Endothelial cell of umbilical vein (primary cell): ENCODE results near the gene CORO7. TPM values are rescaled to one million over a fixed set of nuclear protein-coding genes. Genes with fewer than 3 reads are reported as not detected.

Experiments
- BruUV-seq: library from RNA; stranded (reverse); fragments of 400-500 nt; replicated peaks from 2 replicates; lab custom pipeline; 2021; lab: Mats Ljungman, UMichigan
- CTCF ChIA-PET: fragments of 300-600, 350-600 bp; sonication (Branson Sonifier 250); formaldehyde crosslinking; loops from one replicate; lab custom pipeline; 2021; ENCODE audit warnings: antibody characterized with exemption, inconsistent platforms; lab: Charles Lee
- POLR2A ChIA-PET: fragments of 300-600, 350-600 bp; sonication (Branson Sonifier 250); formaldehyde crosslinking; loops from one replicate; lab custom pipeline; 2021; ENCODE audit warnings: antibody characterized with exemption, inconsistent platforms; lab: Charles Lee
- DNase-seq: peaks from one replicate; pipeline ENCODE4 v3.0.0-alpha.2; 2011; ENCODE audit warnings: low read depth, low spot score
- FAIRE-seq: peaks from 2 replicates; lab custom pipeline; 2011; peaks lifted over from hg19 to GRCh38; lab: Jason Lieb, UNC
- H2AFZ ChIP-seq: 2 replicates; pipeline ENCODE4 v1.6.0; 2012; ENCODE audit warnings: low read depth, low read length, control low read depth, inconsistent platforms
- H3K27ac ChIP-seq: 2 replicates; pipeline ENCODE4 v1.5.1; 2011; ENCODE audit warnings: low read depth, mild to moderate bottlenecking, control low read depth, low read length, moderate library complexity; ENCODE audit not compliant: insufficient read depth
- H3K27me3 ChIP-seq, 2 experiments: 2 replicates each; pipeline versions ENCODE4 v1.6.0 to v1.6.1; 2011; ENCODE audit warnings: low read length in 2 of 2, mixed read lengths in 1 of 2; ENCODE audit not compliant: control insufficient read depth in 2 of 2, insufficient read depth in 2 of 2
- H3K36me3 ChIP-seq, 2 experiments: 2 replicates in 1 of 2; 3 replicates in 1 of 2; pipeline ENCODE4 v1.5.1; 2011; ENCODE audit warnings: low read length in 2 of 2, mild to moderate bottlenecking in 1 of 2, moderate library complexity in 1 of 2; ENCODE audit not compliant: control insufficient read depth in 2 of 2, insufficient read depth in 2 of 2; ENCODE audit errors: extremely low read depth in 1 of 2
- H3K4me1 ChIP-seq: 3 replicates; pipeline ENCODE4 v1.5.1; 2011; ENCODE audit warnings: mild to moderate bottlenecking, low read length; ENCODE audit not compliant: control insufficient read depth, insufficient read depth; ENCODE audit errors: extremely low read depth
- H3K4me2 ChIP-seq: 2 replicates; pipeline ENCODE4 v1.6.1; 2011; ENCODE audit warnings: low read length, control low read depth, mixed read lengths; ENCODE audit not compliant: insufficient read depth
- H3K4me3 ChIP-seq, 3 experiments: fragments of 200-600 bp in 1 of 3; sonication (generic), shearing (Covaris generic) in 1 of 3; replicated peaks in 1 of 3; 2 replicates each; pipeline ENCODE4 v1.5.1; 2011 to 2016; ENCODE audit warnings: control low read depth in 3 of 3, low read length in 3 of 3, mild to moderate bottlenecking in 2 of 3, inconsistent platforms in 1 of 3, low read depth in 1 of 3, moderate library complexity in 1 of 3; ENCODE audit not compliant: insufficient read depth in 1 of 3
- H3K79me2 ChIP-seq: 2 replicates; pipeline ENCODE4 v1.6.0; 2012; ENCODE audit warnings: low read length, inconsistent platforms; ENCODE audit not compliant: control insufficient read depth, insufficient read depth
- H3K9ac ChIP-seq: replicated peaks from 2 replicates; pipeline ENCODE3; 2011; ENCODE audit warnings: low read length, control low read depth; ENCODE audit not compliant: insufficient read depth; ENCODE audit errors: extremely low read depth
- H3K9me1 ChIP-seq: replicated peaks from 3 replicates; pipeline ENCODE4 v1.6.0; 2011; ENCODE audit warnings: mild to moderate bottlenecking, low read length; ENCODE audit not compliant: control insufficient read depth, insufficient read depth; ENCODE audit errors: extremely low read depth
- H3K9me3 ChIP-seq: replicated peaks from 2 replicates; pipeline ENCODE4 v1.5.1; 2012; ENCODE audit warnings: low read length, inconsistent platforms; ENCODE audit not compliant: control insufficient read depth, insufficient read depth
- H4K20me1 ChIP-seq: replicated peaks from 2 replicates; pipeline ENCODE3; 2011; ENCODE audit warnings: mild to moderate bottlenecking, low read length; ENCODE audit not compliant: control insufficient read depth, insufficient read depth; ENCODE audit errors: extremely low read depth
- EZH2 ChIP-seq: IDR thresholded peaks from 2 replicates; pipeline ENCODE4 v1.6.1; 2012; ENCODE audit warnings: borderline replicate concordance, low read depth, mild to moderate bottlenecking, moderate library complexity, low read length, inconsistent platforms; ENCODE audit not compliant: severe bottlenecking
- FOS ChIP-seq: IDR thresholded peaks from 2 replicates; pipeline ENCODE4 v1.6.1; 2011; ENCODE audit warnings: mild to moderate bottlenecking, low read length, moderate library complexity, borderline replicate concordance; ENCODE audit not compliant: insufficient read depth
- GATA2 ChIP-seq: IDR thresholded peaks from 2 replicates; pipeline ENCODE4 v1.7.0; 2011; ENCODE audit warnings: low read depth, mild to moderate bottlenecking, moderate library complexity, mixed read lengths, low read length; ENCODE audit not compliant: insufficient read length, insufficient read depth
- JUN ChIP-seq: IDR thresholded peaks from 2 replicates; pipeline ENCODE4 v1.6.1; 2011; ENCODE audit warnings: borderline replicate concordance, low read depth; ENCODE audit not compliant: insufficient read length, insufficient read depth
- MAX ChIP-seq: IDR thresholded peaks from 2 replicates; pipeline ENCODE4 v1.6.1; 2011; ENCODE audit not compliant: insufficient read depth, insufficient read length
- MYC ChIP-seq: IDR thresholded peaks from one replicate; pipeline ENCODE4 v1.6.1; 2011; ENCODE audit warnings: mild to moderate bottlenecking, low read depth, low read length
- POLR2A ChIP-seq: IDR thresholded peaks from 2 replicates; pipeline ENCODE4 v1.6.1; 2012; ENCODE audit warnings: low read depth, mild to moderate bottlenecking, control low read depth, low read length
- POLR2AphosphoS5 ChIP-seq: IDR thresholded peaks from 2 replicates; pipeline ENCODE4 v1.6.1; 2012; ENCODE audit warnings: low read depth, mild to moderate bottlenecking, control low read depth, low read length, moderate library complexity; ENCODE audit not compliant: insufficient read depth
- dilution Hi-C: fragments of 300-500 bp; cut with MboI; formaldehyde crosslinking; loops from one replicate; pipeline ENCODE4 v1.15.0; 2019; ENCODE audit warnings: low sequenced_read_pairs; ENCODE audit not compliant: extremely low pct_ligation_motif_present
- intact Hi-C: fragments of 100-400 bp; cut with micrococcal nuclease; formaldehyde crosslinking; loops from one replicate; pipeline ENCODE4 v1.10.0; 2022
- polyA plus RNA-seq, 4 experiments: library from polyadenylated mRNA; depleted of rRNA in 3 of 4; stranded (reverse) in 3 of 4; unstranded in 1 of 4; fragments of >200 nt; gene quantifications; 2 replicates each; pipeline versions ENCODE4 v1.2.1 to v1.2.3, GENCODE V29; 2011 to 2012; ENCODE audit warnings: missing spikeins in 1 of 4
- total RNA-seq: library from RNA; stranded (reverse); gene quantifications from 2 replicates; pipeline ENCODE4 v1.2.3, GENCODE V29; 2021
- TF ChIP-seq, protein P1 (sequence below), 2 donors: IDR thresholded peaks; 1 replicate in 1 of 2; 2 replicates in 1 of 2; pipeline ENCODE4 v1.5.1; 2011; ENCODE audit warnings: low read length in 2 of 2, mild to moderate bottlenecking in 2 of 2, moderate library complexity in 2 of 2, control low read depth in 1 of 2, inconsistent platforms in 1 of 2, low read depth in 1 of 2; ENCODE audit not compliant: insufficient read depth in 1 of 2; ENCODE audit errors: extremely low read depth in 1 of 2

CORO7 gene
- total and polyA plus RNA-seq, 2 donors (not counting 3 experiments of a cell fraction or from before 2014, with no cell fraction given) = 42.5 to 72.3 TPM

DNA sequence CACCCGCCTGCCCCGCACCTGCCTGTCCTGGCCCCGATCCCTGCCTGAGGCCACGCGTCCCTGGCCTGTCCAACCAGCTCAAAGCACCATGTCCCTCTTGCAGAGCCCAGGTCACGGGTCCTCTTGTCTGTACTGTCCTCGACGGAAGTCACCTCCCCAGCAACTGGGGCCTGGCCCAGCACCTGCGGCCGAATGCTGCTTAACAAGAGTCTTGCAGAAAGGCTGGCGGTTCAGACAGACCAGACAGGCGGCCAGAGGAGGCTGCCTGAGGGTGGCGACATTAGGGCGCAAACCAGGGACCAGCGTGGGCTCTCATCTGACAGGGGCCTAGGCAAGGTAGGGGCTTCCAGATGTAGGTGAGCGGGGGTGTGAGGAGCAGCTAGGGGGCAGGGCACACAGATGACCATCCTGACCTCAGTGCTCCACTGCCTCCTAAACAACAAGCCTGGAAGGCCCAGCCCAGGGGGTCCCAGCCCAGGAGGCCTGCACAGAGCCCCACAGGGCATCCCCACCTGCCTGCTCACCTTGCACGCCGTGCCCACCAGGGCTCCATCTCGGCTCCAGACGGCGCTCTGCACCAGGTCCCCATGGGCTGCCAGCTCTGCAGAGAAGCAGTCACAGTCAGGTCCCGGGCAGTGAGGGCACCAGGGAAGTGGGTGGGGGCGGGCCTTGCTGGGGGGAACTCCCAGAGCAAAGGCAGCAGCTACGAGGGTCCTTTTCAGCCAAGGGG lies 11.3 kb downstream of the CORO7 start:
- FAIRE-seq (no peak), DNase-seq (no peak)
- intact Hi-C loops (loop anchor here (5.0 kb wide), 1 partner anchor 133 kb away; the partner anchor contains the start of gene TFAP4), dilution Hi-C loops (no loop called here)
- ChIA-PET CTCF (interaction anchor here (0.7 to 5.4 kb wide), 12 partner anchors 12 to 122 kb away, joined by 3 to 102 read pairs (median 16); partner anchors contain the start of genes CORO7 and PAM16), POLR2A (no interaction called here)
- Histone ChIP-seq H3K9me1 (no peaks in the 10 kb centered on the region), H3K4me3 (no peak overlapping the region), H4K20me1 (no peaks in the 10 kb centered on the region), H3K36me3 (peaks cover 6 to 25% of the 10 kb centered on the region in 2 experiments), H3K79me2 (peaks cover 6% of the 10 kb centered on the region), H3K27ac (no peak overlapping the region), H3K4me1 (peaks cover 18% of the 10 kb centered on the region), H3K27me3 (no peaks in the 10 kb centered on the region), H3K9me3 (no peaks in the 10 kb centered on the region), H2AFZ (no peak overlapping the region), H3K4me2 (no peak overlapping the region), H3K9ac (no peak overlapping the region)
- no peak for TF ChIP-seq MYC
- no peak for TF ChIP-seq GATA2
- no peak for TF ChIP-seq JUN
- TF ChIP-seq POLR2AphosphoS5 = no peak
- no peak for TF ChIP-seq EZH2
- TF ChIP-seq, protein P1, sequence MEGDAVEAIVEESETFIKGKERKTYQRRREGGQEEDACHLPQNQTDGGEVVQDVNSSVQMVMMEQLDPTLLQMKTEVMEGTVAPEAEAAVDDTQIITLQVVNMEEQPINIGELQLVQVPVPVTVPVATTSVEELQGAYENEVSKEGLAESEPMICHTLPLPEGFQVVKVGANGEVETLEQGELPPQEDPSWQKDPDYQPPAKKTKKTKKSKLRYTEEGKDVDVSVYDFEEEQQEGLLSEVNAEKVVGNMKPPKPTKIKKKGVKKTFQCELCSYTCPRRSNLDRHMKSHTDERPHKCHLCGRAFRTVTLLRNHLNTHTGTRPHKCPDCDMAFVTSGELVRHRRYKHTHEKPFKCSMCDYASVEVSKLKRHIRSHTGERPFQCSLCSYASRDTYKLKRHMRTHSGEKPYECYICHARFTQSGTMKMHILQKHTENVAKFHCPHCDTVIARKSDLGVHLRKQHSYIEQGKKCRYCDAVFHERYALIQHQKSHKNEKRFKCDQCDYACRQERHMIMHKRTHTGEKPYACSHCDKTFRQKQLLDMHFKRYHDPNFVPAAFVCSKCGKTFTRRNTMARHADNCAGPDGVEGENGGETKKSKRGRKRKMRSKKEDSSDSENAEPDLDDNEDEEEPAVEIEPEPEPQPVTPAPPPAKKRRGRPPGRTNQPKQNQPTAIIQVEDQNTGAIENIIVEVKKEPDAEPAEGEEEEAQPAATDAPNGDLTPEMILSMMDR (IDR thresholded peaks at IDR 0.05; ENCODE audit: extremely low read depth in 1 of 2, insufficient read depth in 1 of 2, low read depth in 1 of 2, low read length in 2 of 2) = no peak
- no peak for TF ChIP-seq FOS
- no peak for TF ChIP-seq POLR2A
- no peak for TF ChIP-seq MAX
- BruUV-seq = no TSS peak
